HG03064 (cell line): ENCODE data around the gene CD209.

Source experiments
- ATAC-seq: cut with Tn5 transposase; IDR thresholded peaks from one replicate; pipeline ENCODE4 v1.9.1; 2021; ENCODE audit warnings: low read depth; ENCODE audit not compliant: unreplicated experiment

CD209 gene

DNA sequence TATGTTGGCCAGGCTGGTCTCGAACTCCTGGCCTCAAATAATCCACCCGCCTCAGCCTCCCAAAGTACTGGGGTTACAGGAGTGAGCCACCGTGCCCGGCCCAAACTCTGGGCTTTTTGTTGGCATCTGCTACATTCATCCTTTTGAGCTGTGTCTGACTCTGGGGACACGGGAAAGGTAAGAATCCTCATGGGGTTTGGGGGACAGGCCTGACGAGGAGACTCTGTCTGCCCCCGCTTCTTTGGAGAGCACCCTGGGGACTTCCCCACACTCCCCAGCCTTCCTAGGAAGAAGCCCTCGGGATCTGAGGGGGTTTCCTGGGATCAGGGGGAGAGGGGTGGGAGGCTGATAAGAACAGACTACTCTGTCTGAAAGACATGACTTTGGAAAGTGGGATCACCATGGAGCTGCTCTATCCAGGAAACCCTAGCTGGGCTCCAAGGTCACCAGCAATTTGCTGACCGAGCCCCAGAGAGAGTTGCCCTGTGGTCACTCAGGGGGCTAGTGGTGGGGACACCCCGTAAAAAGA is 37.3 kb downstream of the CD209 start:
- ATAC-seq: no peak

DNA sequence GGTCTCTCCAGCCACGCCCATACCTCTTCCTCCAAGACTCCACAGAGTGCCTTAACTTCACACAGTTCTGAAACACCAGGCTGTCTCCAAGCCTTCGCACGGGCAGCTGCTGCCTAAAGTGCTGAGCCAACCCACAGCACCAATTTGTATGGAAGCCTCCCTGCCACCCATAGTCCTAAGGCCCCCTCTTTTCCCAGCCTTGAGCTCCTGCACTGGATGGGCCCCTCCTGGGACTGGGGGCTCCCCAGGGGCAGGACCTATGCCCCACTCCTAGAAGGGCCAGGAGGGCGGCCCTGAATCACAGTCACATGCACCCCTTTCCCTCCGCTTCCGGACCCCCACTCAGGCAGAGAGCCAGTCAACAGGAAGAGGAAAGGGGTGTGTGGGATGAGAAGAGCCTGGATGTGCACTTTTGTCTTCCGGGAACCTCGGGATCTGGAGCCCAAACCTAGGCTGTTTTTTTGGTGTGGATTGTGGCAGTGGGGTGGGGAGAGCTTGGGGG is 40.3 kb downstream of the CD209 start:
- ATAC-seq: no peak

DNA sequence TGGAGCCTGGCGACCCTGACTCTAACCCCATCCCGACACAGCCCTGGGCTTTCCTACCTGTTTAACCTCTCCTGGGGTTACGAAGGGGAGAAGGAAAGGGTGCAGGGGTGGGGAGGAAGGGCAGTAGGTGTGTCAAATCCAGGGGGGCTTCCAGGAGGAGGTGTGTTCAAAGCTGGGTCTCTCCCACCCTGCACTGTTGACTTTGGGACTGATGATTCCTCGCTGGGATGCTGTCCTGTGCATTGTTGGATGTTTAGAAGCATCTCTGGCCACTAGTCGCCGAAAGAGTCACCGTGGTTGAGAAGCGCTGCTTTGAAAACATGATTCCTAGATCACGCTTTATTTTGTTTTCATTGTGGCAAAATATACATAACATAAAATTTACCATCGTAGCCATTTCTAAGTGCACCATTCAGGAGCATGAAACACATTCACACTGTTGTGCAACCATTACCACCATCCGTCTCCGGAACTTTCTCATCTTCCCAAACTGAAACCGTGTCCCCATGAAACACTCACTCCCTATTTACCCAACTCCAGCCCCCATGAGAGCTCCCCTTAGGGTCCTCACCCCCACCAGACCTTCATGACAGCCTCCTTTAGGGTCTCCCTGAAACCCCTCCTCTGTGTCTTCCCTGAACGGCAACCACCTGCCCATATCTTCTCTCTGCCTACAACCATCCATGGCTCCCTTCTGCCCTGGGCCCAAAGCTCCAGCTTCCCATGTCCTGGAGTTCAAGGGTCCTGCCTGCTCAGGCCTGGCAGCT is 41.0 kb downstream of the CD209 start:
- ATAC-seq: no peak

DNA sequence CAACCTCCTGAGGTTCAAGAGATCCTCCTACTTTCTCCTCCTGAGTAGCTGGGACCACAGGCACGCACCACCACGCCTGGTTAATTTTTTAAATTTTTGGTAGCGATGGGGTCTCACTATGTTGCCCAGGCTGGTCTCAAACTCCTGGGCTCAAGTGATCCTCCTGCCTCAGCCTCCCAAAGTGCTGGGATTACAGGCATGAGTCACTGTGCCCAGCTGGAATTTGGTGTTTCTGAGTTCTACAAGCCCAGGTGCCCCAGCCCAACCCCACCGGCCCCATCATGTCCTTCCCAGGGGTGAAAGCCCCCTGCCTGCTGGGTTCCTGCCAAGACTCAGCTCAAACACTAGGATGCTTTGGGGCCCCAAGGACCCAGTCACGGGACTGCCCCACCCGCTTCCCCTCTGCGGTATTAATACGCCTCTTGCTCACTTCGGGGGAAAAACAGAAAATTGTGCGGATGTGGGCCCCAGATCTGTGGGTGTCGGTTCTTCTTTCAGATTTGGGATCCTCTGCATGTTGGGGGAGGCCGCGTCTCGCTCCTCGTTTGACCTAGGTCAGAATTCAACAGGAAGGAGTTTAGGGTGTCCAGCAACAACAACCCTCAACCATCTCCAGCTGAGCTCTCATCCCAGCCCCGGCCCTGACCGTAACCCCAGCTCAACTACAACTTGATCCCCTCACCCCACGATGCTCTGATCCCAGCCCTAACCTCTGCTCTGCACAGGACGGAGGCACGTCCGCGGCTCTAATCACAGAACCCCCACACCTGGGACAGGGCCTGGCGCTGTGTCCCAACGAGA is 41.7 kb downstream of the CD209 start:
- ATAC-seq: no peak

DNA sequence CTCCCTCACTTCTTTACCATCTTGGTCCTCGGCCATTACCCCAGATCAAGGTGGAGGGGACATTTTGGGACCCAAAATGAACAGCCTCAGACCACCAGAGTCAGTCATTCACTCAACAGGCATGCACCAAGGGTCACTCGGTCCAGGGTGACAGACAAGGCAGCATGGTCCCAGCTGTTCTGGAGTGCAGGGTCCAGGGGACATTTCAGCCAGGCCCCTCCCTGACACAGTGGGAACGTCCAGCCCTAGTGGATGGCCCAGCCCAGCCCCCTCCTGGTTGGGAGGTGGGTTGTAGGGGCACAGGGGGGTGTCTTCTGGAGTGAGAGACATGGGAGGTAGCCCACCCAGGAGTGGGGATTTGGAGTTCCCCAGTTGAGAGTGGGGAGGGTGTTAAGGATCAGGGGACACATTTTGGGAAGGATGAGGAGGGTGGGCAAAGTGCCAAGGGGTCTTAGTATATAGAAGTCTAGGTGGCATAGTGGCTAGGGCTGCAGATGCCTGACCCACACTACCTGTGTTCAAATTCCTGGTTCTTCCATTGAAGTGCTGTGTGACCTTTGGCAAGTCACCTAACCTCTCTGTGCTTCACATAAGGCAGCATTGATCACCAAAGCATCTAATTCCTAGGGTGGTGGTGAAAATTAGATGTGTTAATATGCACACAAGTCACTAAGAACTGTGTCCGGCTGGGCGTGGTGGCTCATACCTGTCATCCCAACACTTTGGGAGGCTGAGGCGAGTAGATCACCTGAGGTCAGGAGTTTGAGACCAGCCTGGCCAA is 42.9 kb downstream of the CD209 start:
- ATAC-seq: no peak

DNA sequence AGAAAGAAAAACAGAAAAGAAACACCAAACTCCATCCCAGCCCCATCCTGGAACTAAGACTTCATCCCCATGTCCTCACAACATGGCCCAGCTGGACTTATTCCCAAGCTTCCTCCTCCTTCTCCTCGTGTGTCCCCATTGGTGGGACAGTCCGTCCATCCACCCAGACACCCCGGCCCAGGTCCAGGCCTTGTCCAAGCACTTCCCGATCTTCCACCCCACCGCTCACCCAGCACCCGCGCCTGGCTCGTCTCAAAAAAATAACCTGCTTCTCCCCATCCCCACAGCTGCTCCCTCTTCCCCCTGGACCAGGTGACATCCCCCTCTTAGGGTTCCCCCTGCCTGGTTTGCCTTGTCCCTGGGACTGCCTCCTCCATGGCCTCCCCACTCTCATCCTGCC is 44.0 kb downstream of the CD209 start:
- ATAC-seq: no peak

DNA sequence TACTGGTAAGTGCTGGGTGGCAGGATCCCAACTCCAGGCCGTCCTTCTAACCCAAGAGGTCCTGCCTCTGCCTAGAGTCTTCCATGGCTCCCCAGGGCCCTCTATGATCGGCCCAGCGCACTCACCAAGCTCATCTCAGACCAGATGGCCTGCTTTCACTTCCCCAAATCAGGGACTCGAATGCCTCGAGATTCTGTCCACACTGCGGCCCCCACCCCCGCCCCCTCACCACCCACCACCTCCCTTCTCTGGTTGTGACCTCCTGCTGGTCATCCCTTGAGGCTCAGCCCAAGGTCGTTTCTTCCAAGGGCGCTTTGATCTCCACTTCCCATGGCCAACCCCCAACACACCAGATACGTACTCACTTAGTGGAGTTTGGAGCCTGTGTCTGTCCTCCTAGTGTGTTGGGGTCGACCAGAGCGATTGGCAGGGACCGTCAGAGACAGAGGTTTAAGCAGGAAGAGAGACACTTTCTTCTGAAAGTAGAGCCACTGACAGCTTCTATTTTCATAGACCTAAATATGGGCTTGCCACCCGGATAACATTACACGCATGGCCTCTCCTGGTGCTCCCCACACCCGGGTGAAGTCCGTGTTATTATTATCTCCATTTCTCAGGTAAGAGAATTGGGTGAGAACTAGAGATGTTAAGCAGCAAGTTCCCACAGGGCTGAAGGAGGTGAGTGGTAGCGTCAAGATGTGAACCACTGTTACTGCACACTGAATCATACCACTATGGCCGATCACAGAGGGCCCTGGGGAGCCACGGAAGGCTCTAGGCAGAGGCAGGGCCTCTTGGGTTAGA is 45.5 kb downstream of the CD209 start, which contains the start of gene FCER2:
TSS of gene FCER2 (minus strand) at position 478 of the 804 bp plus-strand sequence. CDS start 2,371 bp downstream, outside the sequence.
- no peak for ATAC-seq

DNA sequence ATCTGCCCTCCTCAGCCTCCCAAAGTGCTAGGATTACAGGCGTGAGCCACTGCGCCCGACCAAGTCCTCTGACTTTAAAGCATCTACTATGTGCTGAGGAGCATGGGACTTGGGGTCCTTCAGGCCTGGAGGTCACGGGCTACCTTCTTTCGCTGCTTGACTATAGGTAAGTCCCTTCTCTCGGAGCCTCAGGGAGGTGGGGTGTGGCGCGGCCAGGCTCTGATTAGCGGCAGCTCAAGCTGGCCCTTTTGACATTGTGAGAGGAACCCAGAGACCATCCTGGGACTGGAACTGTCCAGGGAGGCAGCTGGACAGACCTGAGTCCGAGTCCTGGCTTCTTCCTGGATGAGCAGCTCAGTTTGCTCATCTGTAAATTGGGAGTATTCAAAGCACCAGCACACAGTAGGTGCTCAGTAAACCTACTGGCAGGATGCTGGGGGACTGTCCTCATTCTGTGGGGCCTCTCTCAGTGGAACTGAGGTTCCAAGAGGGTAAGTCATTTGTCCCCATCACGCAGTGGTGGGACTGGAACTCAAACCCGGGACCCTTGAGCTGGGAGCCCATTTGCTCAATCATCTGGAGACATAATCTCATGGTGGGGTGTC is 46.2 kb downstream of the CD209 start:
- no peak for ATAC-seq

DNA sequence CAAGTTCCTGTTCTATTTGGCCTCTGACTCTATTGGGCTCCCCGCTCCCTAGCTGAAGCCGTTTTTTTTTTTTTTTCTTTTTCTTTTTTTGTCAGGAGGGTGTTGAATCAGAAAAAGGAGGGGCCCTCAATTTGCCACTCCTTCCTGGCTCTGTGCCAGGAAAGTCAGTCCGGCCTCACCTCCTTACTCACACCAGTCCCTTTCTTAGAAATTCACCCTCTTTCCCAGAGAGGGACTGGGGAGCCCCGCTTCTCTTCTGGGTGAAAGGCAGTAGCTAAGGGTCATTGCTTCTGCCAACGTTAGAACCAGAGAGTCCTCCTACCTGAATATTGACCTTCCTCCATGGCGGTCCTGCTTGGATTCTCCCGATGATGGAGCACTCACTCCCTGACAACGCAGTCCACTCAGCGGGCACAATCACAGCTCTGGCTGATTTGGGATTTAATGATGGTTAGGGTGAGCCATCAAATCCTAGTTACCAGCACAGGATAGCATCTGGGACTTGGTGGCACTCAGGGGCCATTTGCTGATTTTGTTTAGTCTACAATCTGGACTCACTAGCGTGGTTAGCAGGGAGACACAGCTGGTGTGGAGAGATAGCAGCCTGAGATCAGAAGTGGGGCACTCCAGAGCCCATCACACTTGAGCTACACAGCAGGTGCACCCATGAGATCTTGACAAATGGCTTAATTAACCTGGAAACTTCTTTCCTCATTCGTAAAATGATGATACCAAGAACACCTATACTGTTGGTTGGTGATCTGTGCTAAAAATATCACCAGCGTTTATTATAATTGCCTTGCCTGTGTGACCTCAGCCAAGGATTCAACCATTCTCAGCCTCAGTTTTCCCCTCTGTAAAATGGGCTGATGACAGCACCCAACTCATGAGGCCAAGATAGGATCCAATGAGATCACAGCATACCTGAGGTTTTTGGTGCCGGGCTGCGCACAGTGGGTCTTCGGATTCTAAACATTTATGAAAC is 47.6 kb downstream of the CD209 start:
- ATAC-seq: no peak

DNA sequence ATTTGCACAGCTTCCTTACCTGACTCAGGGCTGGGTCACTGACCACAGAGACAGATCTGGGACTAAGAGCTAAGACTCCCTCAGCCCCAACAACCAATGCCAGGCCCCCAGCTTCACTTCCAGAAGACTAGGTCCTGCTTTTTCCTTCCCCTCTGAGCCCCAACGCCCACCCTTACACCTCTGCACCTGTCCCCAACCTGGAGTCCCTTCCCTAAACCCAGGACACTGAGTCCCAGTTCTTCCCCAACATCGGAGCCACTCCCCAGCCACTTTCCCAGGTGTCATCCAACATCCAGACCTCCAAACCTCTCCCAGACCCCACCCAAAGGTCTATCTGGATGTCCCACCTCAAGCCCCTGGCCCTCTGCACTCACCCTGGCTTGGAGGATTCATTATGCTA is 48.3 kb downstream of the CD209 start:
- ATAC-seq: no peak

DNA sequence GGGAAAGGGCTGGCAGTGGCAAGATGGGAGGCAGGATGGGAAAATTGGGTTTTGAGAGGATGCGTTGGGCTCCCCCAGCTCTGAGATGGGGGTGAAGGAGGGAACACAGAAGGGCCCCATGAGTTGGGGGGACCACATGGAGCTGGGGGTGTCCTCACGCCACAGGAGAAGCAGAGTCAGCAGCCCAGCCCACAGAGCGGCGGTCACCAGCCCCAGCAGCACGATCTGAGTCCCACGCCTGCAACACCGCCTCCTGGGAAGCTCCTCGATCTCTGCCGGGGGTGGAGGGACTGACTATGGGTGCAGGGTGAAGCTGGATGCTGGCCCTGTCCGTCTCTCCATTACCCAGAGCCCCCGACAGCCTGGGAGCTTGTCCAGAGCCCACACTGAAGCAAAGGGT is 48.8 kb downstream of the CD209 start:
- ATAC-seq: no peak

DNA sequence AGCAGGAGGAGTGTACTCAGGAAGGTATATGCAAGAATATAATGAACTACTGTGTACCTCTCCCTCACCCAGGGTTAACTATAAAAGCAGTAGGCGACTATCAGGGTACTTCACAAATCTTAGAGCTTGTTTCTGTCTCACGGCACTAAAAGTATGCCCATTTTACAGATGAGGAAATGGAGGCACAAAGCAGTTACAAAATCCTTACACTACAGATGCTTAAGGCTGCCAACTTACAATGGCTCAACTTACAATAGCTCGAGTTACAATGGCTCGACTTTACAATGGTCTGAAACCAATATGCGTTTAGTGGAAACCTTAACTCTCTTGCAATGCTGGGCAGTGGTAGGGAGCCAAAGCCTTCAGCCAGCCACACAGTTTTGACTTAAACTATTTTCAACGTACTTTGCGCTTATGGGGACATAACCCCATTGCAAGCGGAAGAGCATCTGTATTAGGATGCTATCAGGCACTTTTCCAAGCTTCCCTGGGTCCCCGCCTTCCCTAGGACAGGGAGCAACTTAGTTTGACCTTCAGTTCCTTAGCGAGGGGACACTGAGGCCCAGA is 49.5 kb downstream of the CD209 start:
- no peak for ATAC-seq

DNA sequence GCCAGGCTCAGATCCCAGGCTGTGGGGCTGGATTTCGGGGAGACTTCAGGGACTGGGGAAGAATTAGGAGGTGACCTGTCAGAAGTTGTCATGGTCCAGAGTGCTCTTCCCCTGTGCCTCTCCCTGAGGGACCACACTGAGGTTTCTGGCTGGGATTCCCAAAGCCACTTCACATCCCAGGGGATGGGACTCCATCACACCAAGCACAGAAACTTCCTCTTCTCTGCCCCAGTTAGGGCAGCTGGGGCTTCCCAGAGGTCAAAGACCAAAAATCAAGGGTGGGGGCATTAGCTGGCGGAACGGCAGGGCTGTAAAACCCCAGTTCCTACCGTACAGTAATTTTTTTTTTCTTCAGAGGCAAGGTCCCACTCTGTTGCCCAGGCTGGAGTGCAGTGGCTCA is 52.8 kb downstream of the CD209 start:
- ATAC-seq: no peak

DNA sequence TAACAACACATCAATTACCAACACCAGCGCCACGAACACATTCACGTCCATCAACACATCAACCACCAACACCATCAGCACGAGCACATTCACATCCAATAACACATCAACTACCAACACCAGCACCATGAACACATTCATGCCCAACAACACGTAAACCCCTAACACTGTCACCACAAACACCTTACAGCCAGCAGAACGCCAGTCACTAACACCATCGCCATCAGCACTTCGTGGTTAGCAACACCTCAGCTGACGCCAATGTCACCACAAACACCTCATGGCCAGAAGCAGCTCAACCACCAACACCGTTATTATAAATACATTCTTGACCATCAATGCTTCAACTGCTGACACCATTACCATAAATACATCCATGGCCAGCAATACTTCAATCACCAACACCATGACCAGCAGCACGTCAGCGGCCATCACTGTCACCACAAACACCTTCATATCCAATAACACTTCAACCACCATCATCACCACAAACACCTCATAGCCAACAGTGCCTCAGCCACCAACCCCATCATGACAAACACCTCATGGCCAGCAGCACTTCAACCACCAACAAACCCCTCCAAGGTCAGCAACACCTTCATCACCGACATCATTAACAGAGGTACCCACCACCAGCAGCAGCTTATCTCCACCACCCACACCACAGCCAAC is 54.8 kb downstream of the CD209 start:
- ATAC-seq: no peak

DNA sequence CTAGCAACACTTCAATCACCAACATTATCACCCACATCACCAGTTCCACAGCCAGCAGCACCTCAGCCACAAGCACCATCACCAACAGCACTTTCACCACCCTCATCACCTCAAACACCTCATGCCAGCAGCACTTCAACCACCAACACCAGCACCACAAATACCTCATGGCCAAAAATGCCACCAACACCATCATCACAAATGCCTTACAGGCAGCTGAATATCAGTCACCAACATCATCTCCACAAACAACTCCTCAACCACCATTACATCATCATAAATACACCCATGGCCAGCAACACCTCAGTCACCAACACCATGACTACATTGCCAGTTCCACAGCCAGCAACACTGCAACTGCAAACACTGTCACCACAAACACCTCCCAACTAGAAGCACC is 55.8 kb downstream of the CD209 start:
- ATAC-seq: no peak

DNA sequence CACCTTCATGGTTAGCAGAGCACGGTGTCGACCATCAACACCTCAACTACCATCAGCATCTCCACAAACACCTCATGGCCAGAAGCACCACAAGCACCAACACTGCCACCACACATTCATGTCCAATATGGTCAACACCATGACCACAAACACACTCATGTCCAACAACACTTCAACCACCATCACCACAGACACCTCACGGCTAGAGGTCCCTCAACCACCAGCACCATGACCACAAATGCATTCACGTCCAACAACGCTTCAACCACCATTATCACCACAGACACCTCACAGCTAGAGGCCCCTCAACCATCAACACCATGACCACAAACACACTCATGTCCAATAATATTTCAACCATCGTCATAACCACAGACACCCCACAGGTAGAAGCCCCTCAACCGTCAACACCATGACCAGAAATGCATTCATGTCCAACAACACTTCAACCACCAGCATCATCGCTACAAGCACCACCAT is 56.5 kb downstream of the CD209 start:
- no peak for ATAC-seq
